Tibial artery (tissue), 4 donors: Measurements from ENCODE around the gene SPSB4.

Experiments used
- DNase-seq, 2 donors: peaks; one replicate each; pipeline ENCODE4 v3.0.0-alpha.2; 2019
- H3K27ac ChIP-seq, 2 donors: fragments of 200-600 bp; sonication (generic) in 1 of 2; 1 replicate in 1 of 2; 2 replicates in 1 of 2; pipeline ENCODE4 v1.5.1; 2018 to 2019; ENCODE audit warnings: mild to moderate bottlenecking in 1 of 2
- H3K27me3 ChIP-seq, 2 donors: fragments of 200-600 bp; sonication (generic) in 1 of 2; one replicate each; pipeline versions ENCODE4 v1.5.1 to v1.6.0; 2016 to 2019
- H3K36me3 ChIP-seq, 3 donors: fragments of 200-600 bp; sonication (generic) in 2 of 3; one replicate each; pipeline ENCODE4 v1.5.1; 2016 to 2019; ENCODE audit warnings: mild to moderate bottlenecking in 2 of 3
- H3K4me1 ChIP-seq, 4 donors: fragments of 200-600 bp; sonication (generic) in 2 of 4; 1 replicate in 3 of 4; 2 replicates in 1 of 4; pipeline ENCODE4 v1.5.1; 2016 to 2019
- H3K4me3 ChIP-seq, 2 donors: fragments of 200-600 bp; sonication (generic) in 1 of 2; 1 replicate in 1 of 2; 2 replicates in 1 of 2; pipeline ENCODE4 v1.5.1; 2018 to 2019; ENCODE audit warnings: mild to moderate bottlenecking in 2 of 2
- H3K9me3 ChIP-seq, 3 donors: fragments of 200-600 bp; sonication (generic) in 1 of 3; one replicate each; pipeline ENCODE4 v1.5.1; 2016 to 2019
- intact Hi-C: fragments of 100-400 bp; cut with DNase I; formaldehyde crosslinking; loops from one replicate; pipeline ENCODE4 v1.15.0; 2023; ENCODE audit warnings: low total_unique reads
- TF ChIP-seq, protein P1 (sequence below), 2 experiments: fragments of 200-600 bp in 1 of 2; fragments of 450-650 bp in 1 of 2; IDR thresholded peaks; one replicate each; pipeline ENCODE4 v1.5.1; 2017 to 2019; ENCODE audit warnings: antibody characterized with exemption in 2 of 2, mild to moderate bottlenecking in 1 of 2, moderate library complexity in 1 of 2

SPSB4 gene

DNA sequence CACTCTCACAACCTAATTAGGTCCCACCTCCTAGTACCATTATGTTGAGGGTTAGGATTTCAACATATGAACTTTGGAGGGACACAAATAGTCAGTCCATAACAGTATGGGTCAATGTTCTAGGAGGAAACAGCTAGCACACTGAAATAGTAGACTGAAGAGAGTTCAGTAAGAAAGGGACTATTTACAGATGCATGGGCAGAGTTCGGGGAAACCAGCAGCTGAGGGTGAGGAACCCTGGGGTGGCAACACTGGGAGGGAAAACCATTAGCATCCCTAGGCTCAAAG, 102.5 kb downstream of the SPSB4 start:
- H3K27ac ChIP-seq: no peak overlapping the region
- no peaks in the 10 kb centered on the region for H3K36me3 ChIP-seq
- no peaks in the 10 kb centered on the region for H3K9me3 ChIP-seq
- no peak for DNase-seq
- H3K4me1 ChIP-seq: no peaks in the 10 kb centered on the region
- H3K4me3 ChIP-seq: no peak overlapping the region
- TF ChIP-seq, protein P1, sequence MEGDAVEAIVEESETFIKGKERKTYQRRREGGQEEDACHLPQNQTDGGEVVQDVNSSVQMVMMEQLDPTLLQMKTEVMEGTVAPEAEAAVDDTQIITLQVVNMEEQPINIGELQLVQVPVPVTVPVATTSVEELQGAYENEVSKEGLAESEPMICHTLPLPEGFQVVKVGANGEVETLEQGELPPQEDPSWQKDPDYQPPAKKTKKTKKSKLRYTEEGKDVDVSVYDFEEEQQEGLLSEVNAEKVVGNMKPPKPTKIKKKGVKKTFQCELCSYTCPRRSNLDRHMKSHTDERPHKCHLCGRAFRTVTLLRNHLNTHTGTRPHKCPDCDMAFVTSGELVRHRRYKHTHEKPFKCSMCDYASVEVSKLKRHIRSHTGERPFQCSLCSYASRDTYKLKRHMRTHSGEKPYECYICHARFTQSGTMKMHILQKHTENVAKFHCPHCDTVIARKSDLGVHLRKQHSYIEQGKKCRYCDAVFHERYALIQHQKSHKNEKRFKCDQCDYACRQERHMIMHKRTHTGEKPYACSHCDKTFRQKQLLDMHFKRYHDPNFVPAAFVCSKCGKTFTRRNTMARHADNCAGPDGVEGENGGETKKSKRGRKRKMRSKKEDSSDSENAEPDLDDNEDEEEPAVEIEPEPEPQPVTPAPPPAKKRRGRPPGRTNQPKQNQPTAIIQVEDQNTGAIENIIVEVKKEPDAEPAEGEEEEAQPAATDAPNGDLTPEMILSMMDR (IDR thresholded peaks at IDR 0.05): no peak
- H3K27me3 ChIP-seq: no peaks in the 10 kb centered on the region
- intact Hi-C loops: no loop called here

DNA sequence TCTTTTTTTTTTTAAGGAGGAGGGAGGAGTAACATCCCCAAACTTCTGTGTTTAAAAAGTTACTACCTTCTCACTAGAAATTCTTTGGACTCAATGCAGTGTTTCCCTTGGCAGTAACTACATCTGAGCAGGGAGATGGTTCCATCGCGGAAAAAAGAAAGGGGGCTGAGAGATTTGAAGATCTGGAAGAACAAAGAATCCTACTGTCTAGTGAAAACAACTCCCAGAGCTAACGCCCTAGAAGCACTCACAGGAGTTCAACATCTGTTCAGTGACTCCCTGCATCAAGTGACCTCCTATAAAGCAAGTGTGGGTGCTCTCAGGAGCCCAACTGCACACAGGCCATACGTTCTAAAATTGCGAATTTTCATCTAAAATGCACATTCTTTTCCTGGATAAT, 113.7 kb downstream of the SPSB4 start:
- H3K27me3 ChIP-seq: no peaks in the 10 kb centered on the region
- TF ChIP-seq, protein P1 (IDR thresholded peaks at IDR 0.05): no peak
- no peak overlapping the region for H3K27ac ChIP-seq
- H3K4me1 ChIP-seq: no peaks in the 10 kb centered on the region
- H3K4me3 ChIP-seq: no peak overlapping the region
- H3K9me3 ChIP-seq: peaks cover 0 to 15% (median 12%) of the 10 kb centered on the region in 3 donors
- no peak for DNase-seq
- no peaks in the 10 kb centered on the region for H3K36me3 ChIP-seq
- intact Hi-C loops: no loop called here

- H3K36me3 ChIP-seq: no peaks in the 10 kb centered on the region
- DNase-seq: no peak
- TF ChIP-seq, protein P1 (IDR thresholded peaks at IDR 0.05): no peak
- intact Hi-C loops: no loop called here
- H3K4me1 ChIP-seq: no peaks in the 10 kb centered on the region
- no peak overlapping the region for H3K4me3 ChIP-seq
- no peaks in the 10 kb centered on the region for H3K9me3 ChIP-seq
- H3K27me3 ChIP-seq: no peaks in the 10 kb centered on the region
- H3K27ac ChIP-seq: no peak overlapping the region
Observed at GRCh38 chr3:141167681-141168080, 116.5 kb downstream of the SPSB4 start.

GRCh38 chr3:141170678-141171295, 119.6 kb downstream of the SPSB4 start:
- TF ChIP-seq, protein P1 (IDR thresholded peaks at IDR 0.05): no peak
- Histone ChIP-seq H3K4me3 (no peak overlapping the region), H3K9me3 (no peaks in the 10 kb centered on the region), H3K36me3 (no peaks in the 10 kb centered on the region), H3K27me3 (no peaks in the 10 kb centered on the region), H3K4me1 (no peaks in the 10 kb centered on the region), H3K27ac (no peak overlapping the region)
- no peak for DNase-seq
- intact Hi-C loops: no loop called here

DNA sequence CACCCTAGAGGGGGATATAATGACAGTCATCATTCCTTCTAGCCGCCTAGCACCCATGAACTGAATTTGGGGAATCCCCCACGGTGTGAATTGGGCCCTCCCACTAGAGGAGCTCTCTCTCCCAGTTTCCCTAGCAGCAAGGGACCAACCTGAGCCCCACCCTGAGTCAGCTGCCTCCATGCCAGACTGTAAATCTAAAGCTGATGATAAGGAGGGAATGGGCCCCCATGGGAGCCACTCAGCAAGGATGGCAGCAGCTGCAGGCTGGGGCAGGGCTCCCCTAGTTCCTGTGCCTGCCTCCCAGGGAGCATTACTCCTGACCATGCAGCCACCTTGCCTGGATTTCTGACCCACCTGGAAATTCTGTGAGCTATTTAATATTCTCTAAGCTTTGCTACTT, 123.5 kb downstream of the SPSB4 start:
- no peak for DNase-seq
- intact Hi-C loops: no loop called here
- TF ChIP-seq, protein P1 (IDR thresholded peaks at IDR 0.05): no peak
- no peak overlapping the region for H3K4me3 ChIP-seq
- no peaks in the 10 kb centered on the region for H3K36me3 ChIP-seq
- no peaks in the 10 kb centered on the region for H3K9me3 ChIP-seq
- no peak overlapping the region for H3K27ac ChIP-seq
- no peaks in the 10 kb centered on the region for H3K4me1 ChIP-seq
- H3K27me3 ChIP-seq: no peaks in the 10 kb centered on the region

- intact Hi-C loops: no loop called here
- Histone ChIP-seq H3K36me3 (no peaks in the 10 kb centered on the region), H3K4me1 (no peaks in the 10 kb centered on the region), H3K27ac (no peak overlapping the region), H3K27me3 (no peaks in the 10 kb centered on the region), H3K4me3 (no peak overlapping the region), H3K9me3 (peaks cover 0 to 8% (median 0%) of the 10 kb centered on the region in 3 donors)
- no peak for DNase-seq
- TF ChIP-seq, protein P1 (IDR thresholded peaks at IDR 0.05): no peak
Observed at GRCh38 chr3:141176775-141177174, 125.6 kb downstream of the SPSB4 start.
